HG03432 (cell line): ENCODE results near the gene C2CD4C.
"Not testable (repeated sequence)": the region's sequence is repeated elsewhere in the genome, so short reads cannot be mapped to it uniquely, and the experiment has no call there.

Source experiments
- ATAC-seq: cut with Tn5 transposase; IDR thresholded peaks from one replicate; pipeline ENCODE4 v1.9.1; 2021; ENCODE audit warnings: mild to moderate bottlenecking, moderate library complexity; ENCODE audit not compliant: unreplicated experiment

The C2CD4C gene

GRCh38 chr19:418761-419671, 10.1 kb upstream of the C2CD4C start:
- ATAC-seq = no peak

DNA sequence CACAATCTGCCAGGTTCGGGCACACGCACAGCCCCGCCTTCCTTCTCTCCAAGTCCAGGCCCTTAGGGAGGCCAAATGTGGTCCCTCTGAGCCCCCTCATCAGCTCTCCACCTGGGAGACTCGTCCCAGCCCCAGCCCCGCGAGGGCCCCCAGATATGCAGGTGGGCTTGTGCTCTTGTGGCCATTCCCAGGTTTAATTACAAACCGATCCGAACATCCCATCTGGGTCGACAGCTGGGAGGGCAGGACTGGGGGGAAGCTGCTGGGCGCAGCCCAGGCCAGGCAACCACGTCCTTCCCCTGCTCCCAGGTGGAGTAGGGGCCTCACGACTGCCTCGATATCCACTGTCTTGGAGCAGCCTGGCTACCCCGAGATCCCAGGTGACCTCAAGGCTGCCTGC, 7.5 kb upstream of the C2CD4C start:
- no peak for ATAC-seq

- ATAC-seq = no peak
These were observed 6.3 kb upstream of the C2CD4C start for GRCh38 chr19:415292-415691.

- no peak for ATAC-seq
These were observed 4.9 kb upstream of the C2CD4C start for GRCh38 chr19:413756-414420.

GRCh38 chr19:412356-413355, 3.7 kb upstream of the C2CD4C start:
- no peak for ATAC-seq

GRCh38 chr19:411723-412355, 2.9 kb upstream of the C2CD4C start:
- ATAC-seq = no peak

DNA sequence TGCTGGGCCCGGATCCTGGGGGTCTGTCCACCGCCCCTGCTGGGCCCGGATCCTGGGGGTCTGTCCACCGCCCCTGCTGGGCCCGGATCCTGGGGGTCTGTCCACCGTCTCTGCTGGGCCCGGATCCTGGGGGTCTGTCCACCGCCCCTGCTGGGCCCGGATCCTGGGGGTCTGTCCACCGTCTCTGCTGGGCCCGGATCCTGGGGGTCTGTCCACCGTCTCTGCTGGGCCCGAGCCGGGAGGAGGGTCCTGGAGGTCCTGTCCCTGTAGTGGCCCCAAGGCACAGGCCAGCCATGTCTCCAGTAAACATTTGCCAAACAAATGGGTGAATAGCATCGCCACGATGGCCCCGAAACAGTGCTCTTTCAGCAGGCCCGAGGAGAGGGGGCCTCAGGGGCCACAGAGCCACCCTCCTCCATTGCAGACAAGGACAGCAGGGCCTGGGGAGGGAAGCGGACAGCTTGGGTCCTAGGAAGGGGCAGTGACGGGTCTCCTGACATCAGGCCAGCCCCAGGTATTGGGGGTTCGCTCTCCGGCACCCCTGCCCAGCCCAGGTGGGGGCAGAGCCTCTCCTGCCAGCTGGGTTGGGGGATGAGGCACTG, 2.3 kb upstream of the C2CD4C start:
- ATAC-seq = not testable (repeated sequence)

GRCh38 chr19:410243-410781, 1.4 kb upstream of the C2CD4C start:
- no peak for ATAC-seq

DNA sequence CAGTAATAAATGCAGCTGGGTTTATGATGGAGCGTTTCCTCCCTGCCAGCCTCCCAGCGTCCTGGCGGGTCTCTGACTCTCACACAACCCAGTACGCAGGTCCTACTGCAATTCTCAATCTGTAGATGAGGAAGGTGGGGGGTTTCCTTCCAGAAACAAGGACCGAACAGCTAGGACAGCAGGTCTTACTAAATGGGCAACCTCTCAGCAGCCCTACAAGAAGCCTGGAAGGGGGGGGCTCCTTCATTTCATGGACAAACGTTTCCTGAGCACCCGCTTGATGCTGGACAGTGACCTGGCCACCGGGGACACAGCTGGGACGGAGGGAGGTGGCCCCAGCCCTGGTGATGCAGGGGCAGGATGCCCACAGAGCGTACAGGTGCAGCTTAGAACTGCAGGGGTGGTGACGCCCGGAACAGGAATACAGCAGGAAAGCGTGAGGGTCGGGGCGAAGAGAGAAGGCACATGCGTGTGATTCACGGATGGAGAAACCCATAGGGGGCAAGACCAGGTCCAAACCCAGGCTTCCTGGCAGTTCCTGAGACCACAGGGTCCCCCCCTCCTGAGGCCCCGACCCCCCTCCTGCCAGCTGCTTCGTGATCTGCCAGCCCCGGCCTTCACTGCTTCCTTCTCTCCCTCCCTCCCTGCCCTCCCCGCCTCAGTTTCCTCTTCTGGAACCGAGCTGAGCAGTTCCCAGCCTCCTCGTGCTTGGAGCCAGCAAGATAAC, 732 bp upstream of the C2CD4C start:
- ATAC-seq = no peak

DNA sequence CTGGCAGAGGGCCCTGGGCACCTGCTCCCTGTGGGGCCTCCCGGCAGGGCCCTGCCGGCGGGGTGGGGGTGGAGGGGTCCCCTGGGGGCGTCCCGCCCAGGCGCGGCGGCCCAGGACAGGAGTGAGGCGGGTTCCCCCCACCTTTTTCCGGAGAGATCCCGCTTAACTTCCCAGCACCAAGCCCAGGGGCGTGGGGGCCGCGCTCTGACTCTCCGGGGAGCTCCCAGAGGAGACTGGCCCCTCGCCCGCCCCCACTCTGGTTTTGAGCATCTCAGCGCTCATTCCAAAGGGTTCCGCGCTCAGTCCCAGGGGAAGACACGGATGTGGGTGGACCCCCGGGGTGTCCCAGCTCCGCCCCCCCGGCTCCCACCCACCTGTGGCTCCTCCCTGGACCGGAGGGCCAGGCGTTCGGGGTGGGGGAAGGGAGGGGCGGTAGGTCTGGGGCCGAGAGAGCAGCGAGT, 476 bp downstream of the C2CD4C start:
- no peak for ATAC-seq

GRCh38 chr19:407511-408440, 1.2 kb downstream of the C2CD4C start:
- no peak for ATAC-seq

GRCh38 chr19:406971-407510, 1.9 kb downstream of the C2CD4C start:
- ATAC-seq = no peak

DNA sequence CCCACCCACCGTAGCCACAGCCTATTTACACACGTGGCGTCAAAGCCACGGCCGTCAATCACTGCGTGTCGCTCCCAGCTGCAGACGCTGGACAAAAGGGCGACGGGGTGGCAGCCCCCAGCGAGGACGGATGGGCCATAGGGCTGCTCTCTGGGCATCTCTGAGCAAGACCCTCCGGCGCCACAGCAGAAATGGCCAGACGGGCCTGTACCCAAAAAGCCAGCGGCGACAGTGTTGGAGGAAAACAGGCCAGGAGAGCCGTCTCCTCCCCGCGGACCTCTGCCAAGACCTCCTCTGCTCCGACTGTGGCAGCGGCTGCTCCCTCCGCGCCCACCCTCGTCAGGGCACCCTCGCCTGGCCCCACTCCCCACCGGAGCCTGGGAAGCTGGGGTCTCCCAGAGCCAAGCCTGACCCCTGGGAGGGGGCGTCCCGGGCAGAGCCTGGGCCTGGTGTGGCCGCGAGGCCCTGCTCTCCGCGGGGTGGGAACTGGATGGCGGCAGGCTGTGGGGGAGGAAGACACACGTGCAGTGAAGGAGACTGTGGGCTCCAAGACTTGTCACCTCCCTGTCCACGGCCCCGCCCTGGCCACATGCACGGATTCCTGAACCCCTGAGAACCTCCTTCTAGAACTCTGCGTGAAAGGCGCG, 2.7 kb downstream of the C2CD4C start:
- ATAC-seq = no peak

GRCh38 chr19:405121-405965, 3.6 kb downstream of the C2CD4C start:
- no peak for ATAC-seq

GRCh38 chr19:403221-404027, 5.5 kb downstream of the C2CD4C start:
- no peak for ATAC-seq

GRCh38 chr19:402786-403185, 6.2 kb downstream of the C2CD4C start:
- no peak for ATAC-seq
